AG20443 (cell line): ENCODE data around the gene OR7E24.
"Not testable (repeated sequence)": the region's sequence is repeated elsewhere in the genome, so short reads cannot be mapped to it uniquely, and the experiment has no call there.

ENCODE experiments used
- DNase-seq: peaks from one replicate; pipeline ENCODE4 v3.0.0; 2012; ENCODE audit warnings: low spot score, mixed read lengths

Gene OR7E24

DNA sequence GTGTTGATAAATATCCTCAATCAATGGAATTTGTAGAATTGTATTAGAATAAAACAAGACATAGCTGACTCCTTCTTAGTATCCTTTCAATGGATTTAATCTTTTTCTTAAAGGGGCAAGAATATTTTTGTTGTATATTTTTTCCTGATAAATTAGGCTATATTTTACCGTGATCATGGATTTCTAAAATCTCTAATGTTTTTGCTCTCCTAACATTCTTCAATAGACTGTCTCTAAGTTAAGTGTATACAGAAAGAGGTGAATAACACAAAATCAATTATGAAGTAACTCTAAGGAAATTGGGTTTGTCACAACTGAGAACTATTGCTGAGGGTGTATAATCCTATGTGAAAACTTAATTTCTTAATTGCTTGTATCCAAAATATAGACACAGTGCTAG, at the start of gene OR7E24:
Gene OR7E24 (plus strand): TSS at position 301 of the 400 bp plus-strand sequence. CDS start 114 bp downstream, outside the sequence.
- no peak for DNase-seq

- peak; percentile 76 for DNase-seq
Observed at GRCh38 chr19:9205501-9206113, 45.1 kb upstream of the OR7E24 start.

GRCh38 chr19:9219489-9219888, 31.2 kb upstream of the OR7E24 start, which contains the start of gene OR7D4:
Gene OR7D4, minus strand, starts transcription at chr19:9219589. Its CDS starts 4,752 bp downstream, at chr19:9214837.
- DNase-seq = no peak

- no peak for DNase-seq
Observed at GRCh38 chr19:9251236-9251635, 506 bp downstream of the OR7E24 start.

- DNase-seq = not testable (repeated sequence)
Observed at GRCh38 chr19:9283485-9283884, 32.8 kb downstream of the OR7E24 start.

- DNase-seq = no peak
Observed at GRCh38 chr19:9289231-9289884, 38.6 kb downstream of the OR7E24 start.

- no peak for DNase-seq
Observed at GRCh38 chr19:9295411-9295849, 44.7 kb downstream of the OR7E24 start.

DNA sequence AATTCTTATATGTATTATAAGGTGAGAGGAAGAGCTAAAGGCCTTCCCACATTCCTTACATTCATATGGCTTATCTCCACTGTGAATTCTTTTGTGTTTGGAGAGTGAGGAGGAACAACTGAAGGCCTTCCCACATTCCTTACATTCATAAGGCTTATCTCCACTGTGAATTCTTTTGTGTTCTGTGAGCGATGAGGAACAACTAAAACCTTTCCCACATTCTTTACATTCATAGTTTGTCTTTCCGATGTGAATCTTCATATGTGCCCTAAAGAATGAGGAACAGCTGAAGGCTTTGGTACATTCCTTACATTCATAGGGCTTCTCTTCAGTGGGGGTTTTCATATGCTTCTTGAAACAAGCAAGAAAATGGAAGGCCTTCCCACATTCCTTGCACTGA, 45.6 kb downstream of the OR7E24 start:
- no peak for DNase-seq
